Panc1 (cell line): Measurements from ENCODE around the gene CYP1A2.

Experiments
- POLR2AphosphoS5 ChIP-seq: IDR thresholded peaks from 2 replicates; pipeline ENCODE4 v1.6.1; 2012; ENCODE audit warnings: mild to moderate bottlenecking, low read depth, low read length, moderate library complexity
- TCF7L2 ChIP-seq: IDR thresholded peaks from 2 replicates; pipeline ENCODE4 v1.6.1; 2011; ENCODE audit warnings: mild to moderate bottlenecking, low read depth, low read length, inconsistent platforms
- TF ChIP-seq, protein P1 (sequence below): fragments of 450-650 bp; IDR thresholded peaks from 2 replicates; pipeline ENCODE4 v1.5.1; 2017; ENCODE audit warnings: mild to moderate bottlenecking
- TF ChIP-seq, protein P2 (sequence below), 2 experiments: IDR thresholded peaks; 2 replicates each; pipeline ENCODE4 v1.6.1; 2011 to 2012; ENCODE audit warnings: low read depth in 2 of 2, control low read depth in 1 of 2, low read length in 1 of 2, mild to moderate bottlenecking in 1 of 2, moderate library complexity in 1 of 2; ENCODE audit not compliant: insufficient read depth in 1 of 2

DNA sequence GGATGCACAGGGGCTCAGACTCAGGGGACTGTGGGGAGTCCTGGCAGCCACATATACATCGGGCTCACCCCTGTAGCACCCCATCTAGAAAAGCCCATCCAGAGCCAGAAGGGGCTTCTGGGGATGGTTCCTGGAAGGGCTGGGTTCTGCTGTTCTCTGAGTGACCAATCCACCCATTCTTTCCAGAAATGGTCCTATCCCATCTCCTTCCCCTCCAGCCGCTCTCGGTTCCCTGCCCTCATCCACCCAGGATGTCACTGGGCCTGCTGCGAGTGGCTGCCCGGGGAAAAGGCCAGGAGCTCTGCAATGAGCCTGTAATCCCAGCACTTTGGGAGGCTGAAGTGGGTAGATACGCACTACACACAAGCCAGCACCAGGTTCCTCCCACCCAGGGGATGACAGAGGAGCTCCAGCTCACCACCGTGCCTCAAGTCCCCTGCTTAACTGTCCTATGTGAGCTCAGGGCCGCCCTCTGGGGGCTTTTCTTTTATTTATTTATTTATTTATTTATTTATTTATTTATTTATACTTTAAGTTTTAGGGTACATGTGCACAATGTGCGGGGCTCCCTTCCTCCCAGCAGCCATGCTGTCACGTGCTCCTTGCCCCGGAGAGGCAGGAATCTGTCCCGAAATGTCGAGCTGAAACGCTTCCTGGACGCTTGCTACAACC, 19.6 kb downstream of the CYP1A2 start:
- TF ChIP-seq, protein P1, sequence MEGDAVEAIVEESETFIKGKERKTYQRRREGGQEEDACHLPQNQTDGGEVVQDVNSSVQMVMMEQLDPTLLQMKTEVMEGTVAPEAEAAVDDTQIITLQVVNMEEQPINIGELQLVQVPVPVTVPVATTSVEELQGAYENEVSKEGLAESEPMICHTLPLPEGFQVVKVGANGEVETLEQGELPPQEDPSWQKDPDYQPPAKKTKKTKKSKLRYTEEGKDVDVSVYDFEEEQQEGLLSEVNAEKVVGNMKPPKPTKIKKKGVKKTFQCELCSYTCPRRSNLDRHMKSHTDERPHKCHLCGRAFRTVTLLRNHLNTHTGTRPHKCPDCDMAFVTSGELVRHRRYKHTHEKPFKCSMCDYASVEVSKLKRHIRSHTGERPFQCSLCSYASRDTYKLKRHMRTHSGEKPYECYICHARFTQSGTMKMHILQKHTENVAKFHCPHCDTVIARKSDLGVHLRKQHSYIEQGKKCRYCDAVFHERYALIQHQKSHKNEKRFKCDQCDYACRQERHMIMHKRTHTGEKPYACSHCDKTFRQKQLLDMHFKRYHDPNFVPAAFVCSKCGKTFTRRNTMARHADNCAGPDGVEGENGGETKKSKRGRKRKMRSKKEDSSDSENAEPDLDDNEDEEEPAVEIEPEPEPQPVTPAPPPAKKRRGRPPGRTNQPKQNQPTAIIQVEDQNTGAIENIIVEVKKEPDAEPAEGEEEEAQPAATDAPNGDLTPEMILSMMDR = no peak
- TF ChIP-seq POLR2AphosphoS5 = no peak
- TF ChIP-seq, protein P2, sequence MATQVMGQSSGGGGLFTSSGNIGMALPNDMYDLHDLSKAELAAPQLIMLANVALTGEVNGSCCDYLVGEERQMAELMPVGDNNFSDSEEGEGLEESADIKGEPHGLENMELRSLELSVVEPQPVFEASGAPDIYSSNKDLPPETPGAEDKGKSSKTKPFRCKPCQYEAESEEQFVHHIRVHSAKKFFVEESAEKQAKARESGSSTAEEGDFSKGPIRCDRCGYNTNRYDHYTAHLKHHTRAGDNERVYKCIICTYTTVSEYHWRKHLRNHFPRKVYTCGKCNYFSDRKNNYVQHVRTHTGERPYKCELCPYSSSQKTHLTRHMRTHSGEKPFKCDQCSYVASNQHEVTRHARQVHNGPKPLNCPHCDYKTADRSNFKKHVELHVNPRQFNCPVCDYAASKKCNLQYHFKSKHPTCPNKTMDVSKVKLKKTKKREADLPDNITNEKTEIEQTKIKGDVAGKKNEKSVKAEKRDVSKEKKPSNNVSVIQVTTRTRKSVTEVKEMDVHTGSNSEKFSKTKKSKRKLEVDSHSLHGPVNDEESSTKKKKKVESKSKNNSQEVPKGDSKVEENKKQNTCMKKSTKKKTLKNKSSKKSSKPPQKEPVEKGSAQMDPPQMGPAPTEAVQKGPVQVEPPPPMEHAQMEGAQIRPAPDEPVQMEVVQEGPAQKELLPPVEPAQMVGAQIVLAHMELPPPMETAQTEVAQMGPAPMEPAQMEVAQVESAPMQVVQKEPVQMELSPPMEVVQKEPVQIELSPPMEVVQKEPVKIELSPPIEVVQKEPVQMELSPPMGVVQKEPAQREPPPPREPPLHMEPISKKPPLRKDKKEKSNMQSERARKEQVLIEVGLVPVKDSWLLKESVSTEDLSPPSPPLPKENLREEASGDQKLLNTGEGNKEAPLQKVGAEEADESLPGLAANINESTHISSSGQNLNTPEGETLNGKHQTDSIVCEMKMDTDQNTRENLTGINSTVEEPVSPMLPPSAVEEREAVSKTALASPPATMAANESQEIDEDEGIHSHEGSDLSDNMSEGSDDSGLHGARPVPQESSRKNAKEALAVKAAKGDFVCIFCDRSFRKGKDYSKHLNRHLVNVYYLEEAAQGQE (IDR thresholded peaks at IDR 0.05; ENCODE audit: insufficient read depth in 1 of 2, low read depth in 2 of 2, low read length in 1 of 2) = no peak
- TF ChIP-seq TCF7L2 = no peak
